ENCODE data around the gene HIVEP3.
A peak's percentile ranks its signal among the peaks of the same experiment; 100 is the strongest.

The HIVEP3 gene

GRCh38 chr1:41735139-41735538, 183.6 kb downstream of the HIVEP3 start:
- H3K27me3 ChIP-seq (ENCODE audit: insufficient read depth, poor library complexity, severe bottlenecking), result no peaks in the 10 kb centered on the region
- H3K4me3 ChIP-seq (replicated peaks; ENCODE audit: insufficient read depth, low read length), result no peak overlapping the region
- DNase-seq (ENCODE audit: low read depth in 1 of 2, low spot score in 1 of 2), result no peak
- TF ChIP-seq GABPA (IDR thresholded peaks at IDR 0.05; ENCODE audit: low read depth), result no peak
- TF ChIP-seq SPI1 (IDR thresholded peaks at IDR 0.05; ENCODE audit: borderline replicate concordance, low read depth), result no peak
- H3K27ac ChIP-seq (replicated peaks), result no peak overlapping the region

- DNase-seq (ENCODE audit: low read depth in 1 of 2, low spot score in 1 of 2), result peak in 1 of 2 experiments; percentile 23
- Histone ChIP-seq H3K27me3 (ENCODE audit: insufficient read depth, poor library complexity, severe bottlenecking) (no peaks in the 10 kb centered on the region), H3K27ac (replicated peaks) (no peak overlapping the region), H3K4me3 (replicated peaks; ENCODE audit: insufficient read depth, low read length) (no peak overlapping the region)
- TF ChIP-seq POLR2AphosphoS5 (IDR thresholded peaks at IDR 0.05; ENCODE audit: low read depth), result no peak
- peak; percentile 22; the same call in 1 of the 2 replicates for TF ChIP-seq SPI1 (IDR thresholded peaks at IDR 0.05; ENCODE audit: borderline replicate concordance, low read depth)
- no peak for TF ChIP-seq GABPA (IDR thresholded peaks at IDR 0.05; ENCODE audit: low read depth)
Measured at GRCh38 chr1:41734201-41734970, 184.3 kb downstream of the HIVEP3 start.

DNA sequence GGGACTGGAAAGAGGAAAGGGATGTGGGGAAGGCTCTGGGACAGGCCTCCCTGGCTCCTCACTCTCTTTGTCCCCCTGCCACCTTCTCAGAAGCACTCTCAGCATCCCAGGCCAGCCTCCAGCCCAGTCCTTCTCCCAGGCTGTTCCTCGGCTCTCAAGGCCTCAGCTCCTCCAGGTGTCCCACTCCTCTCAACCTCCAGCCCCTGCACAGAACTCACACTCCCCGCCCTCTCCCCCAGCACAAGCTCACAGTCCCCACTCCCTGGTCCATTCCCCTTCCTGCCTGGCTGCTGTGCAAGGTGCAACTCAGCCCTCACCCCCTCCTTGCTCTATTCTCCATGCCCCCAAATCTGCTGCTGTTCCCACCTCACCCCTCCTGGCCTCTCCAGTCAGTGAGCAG, 185.0 kb downstream of the HIVEP3 start:
- Histone ChIP-seq H3K4me3 (replicated peaks; ENCODE audit: insufficient read depth, low read length) (no peak overlapping the region), H3K27me3 (ENCODE audit: insufficient read depth, poor library complexity, severe bottlenecking) (no peaks in the 10 kb centered on the region), H3K27ac (replicated peaks) (no peak overlapping the region)
- TF ChIP-seq REST (IDR thresholded peaks at IDR 0.05; ENCODE audit: insufficient replicate concordance, low read depth) (no peak), CTCF (IDR thresholded peaks at IDR 0.05; ENCODE audit: insufficient read depth, low read length) (no peak), GABPA (IDR thresholded peaks at IDR 0.05; ENCODE audit: low read depth) (no peak), SPI1 (IDR thresholded peaks at IDR 0.05; ENCODE audit: borderline replicate concordance, low read depth) (no peak), POLR2AphosphoS5 (IDR thresholded peaks at IDR 0.05; ENCODE audit: low read depth) (no peak)
- no peak for DNase-seq (ENCODE audit: low read depth in 1 of 2, low spot score in 1 of 2)

- no peak for DNase-seq (ENCODE audit: low read depth in 1 of 2, low spot score in 1 of 2)
- Histone ChIP-seq H3K27me3 (ENCODE audit: insufficient read depth, poor library complexity, severe bottlenecking) (no peaks in the 10 kb centered on the region), H3K27ac (replicated peaks) (no peak overlapping the region), H3K4me3 (replicated peaks; ENCODE audit: insufficient read depth, low read length) (no peak overlapping the region)
- TF ChIP-seq CTCF (IDR thresholded peaks at IDR 0.05; ENCODE audit: insufficient read depth, low read length) (no peak), REST (IDR thresholded peaks at IDR 0.05; ENCODE audit: insufficient replicate concordance, low read depth) (no peak), SPI1 (IDR thresholded peaks at IDR 0.05; ENCODE audit: borderline replicate concordance, low read depth) (no peak), POLR2AphosphoS5 (IDR thresholded peaks at IDR 0.05; ENCODE audit: low read depth) (no peak), GABPA (IDR thresholded peaks at IDR 0.05; ENCODE audit: low read depth) (no peak)
Measured at GRCh38 chr1:41733021-41733420, 185.7 kb downstream of the HIVEP3 start.
